Measurements from ENCODE around the gene NEUROG3. TPM values are rescaled to one million over a fixed set of nuclear protein-coding genes. Genes with fewer than 3 reads are reported as not detected.

The NEUROG3 gene
- total RNA-seq, 3 donors from 2014 or later = not detected

GRCh38 chr10:69572159-69573055 lies 815 bp downstream of the NEUROG3 start:
- H3K4me3 ChIP-seq = peak overlapping the region in 2 of 3 donors; percentile 27 to 58
- H3K27me3 ChIP-seq = peaks cover 4 to 100% of the 10 kb centered on the region in 2 donors
- H3K4me1 ChIP-seq = no peaks in the 10 kb centered on the region
- H3K36me3 ChIP-seq = no peaks in the 10 kb centered on the region
- TF ChIP-seq POLR2A (IDR thresholded peaks at IDR 0.05) (no peak), CTCF (IDR thresholded peaks at IDR 0.05) (no peak), POLR2AphosphoS5 (IDR thresholded peaks at IDR 0.05) (no peak)
- H3K27ac ChIP-seq = no peak overlapping the region
- intact Hi-C loops (cut with DNase I; ENCODE audit: low total_unique reads) = no loop called here
- no peaks in the 10 kb centered on the region for H3K9me3 ChIP-seq
- DNase-seq (ENCODE audit: low spot score in 2 of 2) = no peak

DNA sequence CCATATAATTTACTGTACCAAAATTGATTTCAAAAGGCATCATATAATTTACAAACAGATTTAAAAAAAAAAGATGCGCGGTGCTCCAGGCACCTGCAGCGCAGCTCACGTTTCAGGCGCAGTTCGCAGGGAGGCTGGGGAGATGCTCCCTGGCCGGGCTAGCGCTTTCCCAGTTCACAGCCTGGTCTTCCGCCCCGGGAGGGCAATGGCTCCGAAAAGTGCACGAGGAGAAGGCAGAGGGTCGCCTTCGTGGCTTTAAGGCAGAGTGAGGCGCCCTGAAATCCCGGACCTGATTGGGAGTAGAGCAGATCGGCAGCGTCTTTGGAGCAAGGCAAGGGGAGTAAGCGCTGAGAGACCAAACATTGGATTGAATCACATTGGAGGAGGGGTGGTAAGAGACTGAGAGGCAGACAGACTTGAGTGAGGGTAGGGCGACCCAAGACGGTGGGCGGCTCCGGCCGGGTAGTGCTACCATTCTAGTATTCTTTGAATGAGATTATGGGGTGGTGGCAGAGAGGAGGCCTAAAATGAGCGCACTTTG lies 1.5 kb downstream of the NEUROG3 start:
- Histone ChIP-seq H3K36me3 (no peaks in the 10 kb centered on the region), H3K4me3 (peak overlapping the region in 1 of 3 donors; percentile 58), H3K9me3 (no peaks in the 10 kb centered on the region), H3K27ac (no peak overlapping the region), H3K4me1 (no peaks in the 10 kb centered on the region), H3K27me3 (peaks cover 4 to 100% of the 10 kb centered on the region in 2 donors)
- no peak for TF ChIP-seq POLR2AphosphoS5 (IDR thresholded peaks at IDR 0.05)
- TF ChIP-seq CTCF (IDR thresholded peaks at IDR 0.05) = no peak
- no peak for TF ChIP-seq POLR2A (IDR thresholded peaks at IDR 0.05)
- intact Hi-C loops (cut with DNase I; ENCODE audit: low total_unique reads) = no loop called here
- no peak for DNase-seq (ENCODE audit: low spot score in 2 of 2)

- Histone ChIP-seq H3K4me3 (no peak overlapping the region), H3K27ac (no peak overlapping the region), H3K27me3 (peaks cover 4 to 99% of the 10 kb centered on the region in 2 donors), H3K9me3 (no peaks in the 10 kb centered on the region), H3K4me1 (no peaks in the 10 kb centered on the region), H3K36me3 (no peaks in the 10 kb centered on the region)
- intact Hi-C loops (cut with DNase I; ENCODE audit: low total_unique reads) = no loop called here
- TF ChIP-seq POLR2A (IDR thresholded peaks at IDR 0.05) (no peak), CTCF (IDR thresholded peaks at IDR 0.05) (no peak), POLR2AphosphoS5 (IDR thresholded peaks at IDR 0.05) (no peak)
- DNase-seq (ENCODE audit: low spot score in 2 of 2) = no peak
Observed at GRCh38 chr10:69570050-69570816, 3.0 kb downstream of the NEUROG3 start.

DNA sequence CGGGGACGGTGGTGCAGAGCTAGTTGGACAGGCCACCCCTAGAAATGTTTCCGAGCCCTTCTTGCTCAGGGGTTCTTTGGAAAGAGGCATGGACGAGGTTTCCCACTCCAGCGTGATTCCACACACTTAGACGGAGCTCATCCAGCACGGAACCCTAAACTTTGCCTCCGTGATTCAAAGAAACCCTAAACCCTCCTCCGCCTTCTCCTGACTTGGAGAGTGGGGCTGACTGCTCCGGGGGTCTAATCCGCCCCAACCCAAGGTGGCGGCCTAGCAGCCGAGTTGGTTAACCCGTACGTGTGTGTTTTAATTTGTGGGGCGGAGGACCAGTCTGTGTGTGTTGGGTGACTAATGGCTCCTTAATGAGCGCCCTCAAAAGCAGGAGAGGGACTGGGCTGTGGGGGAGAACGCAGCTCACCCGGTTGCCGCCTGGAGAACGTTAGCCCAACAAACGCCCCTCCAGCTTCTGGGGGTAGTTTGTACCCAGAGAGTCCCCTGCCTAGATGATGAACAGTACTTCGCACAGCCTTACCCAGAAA lies 3.8 kb downstream of the NEUROG3 start:
- Histone ChIP-seq H3K9me3 (no peaks in the 10 kb centered on the region), H3K27me3 (peaks cover 4 to 97% of the 10 kb centered on the region in 2 donors), H3K27ac (no peak overlapping the region), H3K4me1 (no peaks in the 10 kb centered on the region), H3K36me3 (no peaks in the 10 kb centered on the region), H3K4me3 (no peak overlapping the region)
- DNase-seq (ENCODE audit: low spot score in 2 of 2) = no peak
- TF ChIP-seq POLR2A (IDR thresholded peaks at IDR 0.05) (no peak), POLR2AphosphoS5 (IDR thresholded peaks at IDR 0.05) (no peak), CTCF (IDR thresholded peaks at IDR 0.05) (no peak)
- intact Hi-C loops (cut with DNase I; ENCODE audit: low total_unique reads) = no loop called here
